VCaP (cell line): Measurements from ENCODE around the gene RXRA.

Source experiments
- H3K27ac ChIP-seq: fragments of 450-650 bp; 2 replicates; pipeline ENCODE4 v1.5.1; 2017
- CTCF ChIP-seq: fragments of 450-650 bp; conservative IDR thresholded peaks from 2 replicates; pipeline ENCODE4 v1.5.1; 2017; ENCODE audit warnings: mild to moderate bottlenecking, moderate library complexity

Gene RXRA

GRCh38 chr9:134406366-134407120 is 80.3 kb downstream of the RXRA start:
- TF ChIP-seq CTCF, result no peak
- peak overlapping the region; percentile 86 for H3K27ac ChIP-seq

- no peak for TF ChIP-seq CTCF
- peak overlapping the region; percentile 86 for H3K27ac ChIP-seq
Observed at GRCh38 chr9:134407121-134407779, 81.0 kb downstream of the RXRA start.

DNA sequence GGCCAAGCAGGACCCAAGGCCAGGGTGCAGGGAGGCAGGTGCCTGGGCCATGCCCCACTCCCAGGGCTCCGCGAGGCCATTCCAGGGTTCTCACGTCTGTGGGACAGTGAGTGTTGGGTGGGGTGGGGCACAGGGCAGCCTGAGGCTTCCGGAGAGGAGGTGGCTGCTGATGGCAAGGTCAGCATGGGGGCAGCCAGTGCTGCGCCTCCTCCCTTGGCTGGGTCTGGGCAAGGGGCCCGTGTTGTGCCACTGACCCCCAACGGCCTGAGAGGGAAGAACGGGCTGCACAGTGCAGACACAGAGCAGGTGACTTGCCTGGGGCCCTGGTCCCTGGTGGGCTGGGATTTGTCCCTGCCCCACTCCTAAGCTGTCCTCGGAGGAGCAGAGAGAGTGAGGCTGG is 82.1 kb downstream of the RXRA start:
- TF ChIP-seq CTCF, result no peak
- peak overlapping the region; percentile 86; the same call in 1 of the 2 replicates for H3K27ac ChIP-seq

- no peak for TF ChIP-seq CTCF
- peak overlapping the region; percentile 86; the same call in 1 of the 2 replicates for H3K27ac ChIP-seq
Observed at GRCh38 chr9:134408939-134409737, 82.9 kb downstream of the RXRA start.

DNA sequence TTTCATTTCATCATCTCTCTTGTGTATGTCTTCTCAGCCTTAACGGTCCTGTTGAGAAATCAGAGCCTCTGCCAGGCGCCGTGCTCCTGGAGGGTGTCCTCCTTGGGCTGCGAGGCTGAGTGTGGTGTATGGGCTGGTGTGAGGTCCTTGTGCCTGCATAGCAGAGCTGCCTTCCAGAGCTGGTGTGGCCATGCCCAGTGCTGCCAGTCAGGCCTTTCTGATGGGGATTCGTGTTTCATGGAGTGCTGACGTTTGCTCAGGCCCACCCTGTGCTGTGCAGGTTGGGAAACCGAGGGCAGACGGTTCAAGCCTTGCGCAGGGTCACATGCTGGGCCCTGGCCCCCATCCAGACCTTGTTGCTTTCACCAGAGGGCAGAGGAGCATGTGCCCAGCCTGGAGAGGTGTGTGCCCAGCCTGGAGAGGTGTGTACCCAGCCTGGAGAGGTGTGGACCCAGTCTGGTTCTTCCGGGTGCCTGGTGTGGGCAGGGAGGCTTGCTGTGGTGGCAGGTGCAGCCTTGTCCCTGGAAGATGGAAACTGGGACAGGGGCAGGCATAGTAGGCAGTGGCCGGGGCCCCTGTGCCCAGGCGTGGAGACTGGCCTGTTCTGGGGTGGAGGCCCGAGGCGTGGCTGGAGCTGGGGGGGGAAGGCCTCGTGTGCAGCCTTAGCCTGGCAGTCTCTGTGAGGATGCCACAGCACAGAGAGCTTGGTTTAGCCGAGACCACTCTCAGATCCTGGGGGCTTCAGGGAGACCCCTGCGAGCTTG is 84.0 kb downstream of the RXRA start:
- TF ChIP-seq CTCF, result no peak
- H3K27ac ChIP-seq, result no peak overlapping the region; the same call in 1 of the 2 replicates

DNA sequence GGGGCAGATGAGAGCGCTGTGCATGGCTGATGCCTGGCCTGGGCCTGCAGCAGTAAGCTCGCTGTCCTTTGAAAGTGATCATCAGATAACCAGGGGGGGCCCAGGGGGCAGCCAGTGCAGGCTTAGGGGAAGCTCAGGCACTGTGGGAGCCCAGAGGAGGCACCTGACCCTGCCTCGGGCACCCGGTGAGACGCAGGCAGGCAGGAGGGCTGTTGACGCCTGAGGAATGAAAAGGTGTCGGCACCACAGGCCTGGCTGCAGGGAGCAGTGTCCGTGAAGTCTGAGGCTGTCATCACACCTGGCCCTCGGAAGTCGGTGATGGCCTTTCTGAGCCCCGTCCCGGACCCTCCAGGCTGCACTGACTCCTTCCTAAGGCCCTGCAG is 84.6 kb downstream of the RXRA start:
- no peak overlapping the region; the same call in 1 of the 2 replicates for H3K27ac ChIP-seq

More for the DNA sequence above, 84.6 kb downstream of the RXRA start:
- no peak for TF ChIP-seq CTCF
